Neural progenitor cell (in vitro differentiated cells): Measurements from ENCODE around the gene NEU4. TPM values are rescaled to one million over a fixed set of nuclear protein-coding genes. Genes with fewer than 3 reads are reported as not detected.
"Not testable (repeated sequence)": the region's sequence is repeated elsewhere in the genome, so short reads cannot be mapped to it uniquely, and the experiment has no call there.

ENCODE experiments used
- DNase-seq: peaks from one replicate; pipeline ENCODE4 v3.0.0-alpha.2; 2016; ENCODE audit warnings: low spot score
- H2AFZ ChIP-seq: fragments of 200-600 bp; sonication (generic); replicated peaks from 2 replicates; pipeline ENCODE4 v1.6.1; 2016; ENCODE audit warnings: antibody characterized with exemption
- H3F3A ChIP-seq: fragments of 200-600 bp; sonication (generic); 2 replicates; pipeline ENCODE4 v1.6.1; 2016; ENCODE audit warnings: antibody characterized with exemption, low read depth
- H3K27ac ChIP-seq: fragments of 200-600 bp; sonication (generic); 2 replicates; pipeline ENCODE4 v1.5.1; 2016; ENCODE audit warnings: mild to moderate bottlenecking
- H3K27me3 ChIP-seq: fragments of 200-600 bp; sonication (generic); 2 replicates; pipeline ENCODE4 v1.6.1; 2016; ENCODE audit warnings: mild to moderate bottlenecking, moderate library complexity
- H3K36me3 ChIP-seq: fragments of 200-600 bp; sonication (generic); 2 replicates; pipeline ENCODE4 v1.5.1; 2016
- H3K4me1 ChIP-seq: fragments of 200-600 bp; sonication (generic); 2 replicates; pipeline ENCODE4 v1.6.1; 2016; ENCODE audit warnings: mixed run types
- H3K4me2 ChIP-seq: fragments of 200-600 bp; sonication (generic); 2 replicates; pipeline ENCODE4 v1.6.1; 2016
- H3K4me3 ChIP-seq: fragments of 200-600 bp; sonication (generic); 2 replicates; pipeline ENCODE4 v1.5.1; 2016
- H3K79me2 ChIP-seq: fragments of 200-600 bp; sonication (generic); 2 replicates; pipeline ENCODE4 v1.6.1; 2016; ENCODE audit warnings: low read depth
- H3K9ac ChIP-seq: fragments of 200-600 bp; sonication (generic); 2 replicates; pipeline ENCODE4 v1.6.1; 2016
- H3K9me3 ChIP-seq: fragments of 200-600 bp; sonication (generic); 2 replicates; pipeline ENCODE4 v1.5.1; 2016; ENCODE audit warnings: low read depth
- H4K20me1 ChIP-seq: fragments of 200-600 bp; sonication (generic); 2 replicates; pipeline ENCODE4 v1.6.1; 2016; ENCODE audit warnings: low read depth
- H3K27ac Mint-ChIP-seq: 3 replicates; pipeline ENCODE4 v1.8.0; 2021; ENCODE audit warnings: mixed read lengths
- H3K27me3 Mint-ChIP-seq: 2 replicates; pipeline ENCODE4 v1.8.0; 2022; ENCODE audit warnings: low read depth, mild to moderate bottlenecking, inconsistent platforms, moderate library complexity, mixed read lengths; ENCODE audit not compliant: insufficient read depth
- H3K36me3 Mint-ChIP-seq: 3 replicates; pipeline ENCODE4 v1.8.0; 2021; ENCODE audit warnings: mixed read lengths
- H3K4me1 Mint-ChIP-seq: 3 replicates; pipeline ENCODE4 v1.8.0; 2021; ENCODE audit warnings: mixed read lengths
- H3K4me3 Mint-ChIP-seq: 3 replicates; pipeline ENCODE4 v1.8.0; 2021; ENCODE audit warnings: mild to moderate bottlenecking, moderate library complexity, mixed read lengths
- H3K9me3 Mint-ChIP-seq: 3 replicates; pipeline ENCODE4 v1.8.0; 2020; ENCODE audit warnings: mixed read lengths
- CTCF ChIP-seq: fragments of 200-600 bp; sonication (generic); IDR thresholded peaks from 2 replicates; pipeline ENCODE4 v1.5.1; 2017; ENCODE audit warnings: antibody characterized with exemption, mild to moderate bottlenecking
- EZH2 ChIP-seq: fragments of 200-600 bp; sonication (generic); IDR thresholded peaks from 2 replicates; pipeline ENCODE4 v1.6.1; 2017; ENCODE audit warnings: antibody characterized with exemption, mild to moderate bottlenecking, moderate library complexity
- EZH2phosphoT487 ChIP-seq: fragments of 200-600 bp; sonication (generic); IDR thresholded peaks from 2 replicates; pipeline ENCODE4 v1.6.1; 2017; ENCODE audit warnings: antibody characterized with exemption
- total RNA-seq: library from RNA; depleted of rRNA; stranded (reverse); fragments of >200 nt; gene quantifications from 2 replicates; pipeline ENCODE4 v1.2.3, GENCODE V29; 2015; ENCODE audit warnings: low replicate concordance

NEU4 gene
- total RNA-seq, 1 donor from 2014 or later = not detected

- DNase-seq = no peak
- H3K4me3 Mint-ChIP-seq = no peak overlapping the region
- peaks cover 4% of the 10 kb centered on the region for H3K27me3 Mint-ChIP-seq
- no peaks in the 10 kb centered on the region for H3K27me3 ChIP-seq
- H3K9me3 ChIP-seq = peaks cover 9% of the 10 kb centered on the region
- TF ChIP-seq CTCF = no peak
- no peak for TF ChIP-seq EZH2phosphoT487
- TF ChIP-seq EZH2 = no peak
- H3K27ac ChIP-seq = no peak overlapping the region
- no peak overlapping the region for H3K9ac ChIP-seq
- H2AFZ ChIP-seq = no peak overlapping the region
- H3K79me2 ChIP-seq = no peaks in the 10 kb centered on the region
- no peak overlapping the region for H3K27ac Mint-ChIP-seq
- no peak overlapping the region for H3K4me2 ChIP-seq
- no peak overlapping the region for H3K4me3 ChIP-seq
- no peaks in the 10 kb centered on the region for H3F3A ChIP-seq
- no peaks in the 10 kb centered on the region for H3K36me3 Mint-ChIP-seq
- no peaks in the 10 kb centered on the region for H3K4me1 Mint-ChIP-seq
- H3K36me3 ChIP-seq = no peaks in the 10 kb centered on the region
- H3K9me3 Mint-ChIP-seq = peaks cover 45% of the 10 kb centered on the region
- no peaks in the 10 kb centered on the region for H4K20me1 ChIP-seq
- H3K4me1 ChIP-seq = no peaks in the 10 kb centered on the region
These were observed 20.9 kb upstream of the NEU4 start for GRCh38 chr2:241788135-241788534.

- DNase-seq = no peak
- H3K27me3 ChIP-seq = no peaks in the 10 kb centered on the region
These were observed 20.4 kb upstream of the NEU4 start for GRCh38 chr2:241788572-241788971.

GRCh38 chr2:241791385-241791784, 17.6 kb upstream of the NEU4 start:
- not testable (repeated sequence) for H3K27ac ChIP-seq, H3K27me3 ChIP-seq, H3F3A ChIP-seq, H3K4me1 Mint-ChIP-seq, H3K9ac ChIP-seq, H3K36me3 Mint-ChIP-seq, H3K27me3 Mint-ChIP-seq, H3K4me3 ChIP-seq, H3K79me2 ChIP-seq, H4K20me1 ChIP-seq, H3K36me3 ChIP-seq, H2AFZ ChIP-seq, H3K9me3 ChIP-seq, DNase-seq, H3K4me3 Mint-ChIP-seq, H3K27ac Mint-ChIP-seq, H3K4me2 ChIP-seq, H3K4me1 ChIP-seq
- peaks cover 45% of the 10 kb centered on the region for H3K9me3 Mint-ChIP-seq

More at GRCh38 chr2:241788572-241788971, 20.4 kb upstream of the NEU4 start:
- H3K27ac ChIP-seq = no peak overlapping the region
- H3K36me3 ChIP-seq = no peaks in the 10 kb centered on the region
- H2AFZ ChIP-seq = no peak overlapping the region
- peaks cover 2% of the 10 kb centered on the region for H3K36me3 Mint-ChIP-seq
- H3K27me3 Mint-ChIP-seq = peaks cover 7% of the 10 kb centered on the region
- no peak overlapping the region for H3K27ac Mint-ChIP-seq
- H3K9ac ChIP-seq = no peak overlapping the region
- no peak overlapping the region for H3K4me3 ChIP-seq
- no peak overlapping the region for H3K4me3 Mint-ChIP-seq
- no peaks in the 10 kb centered on the region for H3K79me2 ChIP-seq
- no peaks in the 10 kb centered on the region for H3F3A ChIP-seq
- no peaks in the 10 kb centered on the region for H3K4me1 ChIP-seq
- H3K9me3 ChIP-seq = peaks cover 9% of the 10 kb centered on the region
- TF ChIP-seq EZH2 (no peak), CTCF (no peak), EZH2phosphoT487 (no peak)
- H4K20me1 ChIP-seq = no peaks in the 10 kb centered on the region
- peaks cover 47% of the 10 kb centered on the region for H3K9me3 Mint-ChIP-seq
- no peaks in the 10 kb centered on the region for H3K4me1 Mint-ChIP-seq
- H3K4me2 ChIP-seq = no peak overlapping the region

GRCh38 chr2:241793385-241793784, 15.6 kb upstream of the NEU4 start:
- Histone ChIP-seq H3K27ac (no peak overlapping the region), H3K9ac (no peak overlapping the region), H3F3A (no peaks in the 10 kb centered on the region), H3K4me1 (no peaks in the 10 kb centered on the region), H3K27me3 (no peaks in the 10 kb centered on the region), H3K4me2 (no peak overlapping the region), H3K9me3 (peaks cover 9% of the 10 kb centered on the region), H3K79me2 (no peaks in the 10 kb centered on the region), H3K36me3 (no peaks in the 10 kb centered on the region), H4K20me1 (no peaks in the 10 kb centered on the region), H2AFZ (no peak overlapping the region), H3K4me3 (no peak overlapping the region)
- Mint-ChIP-seq H3K36me3 (peaks cover 2% of the 10 kb centered on the region), H3K27me3 (peaks cover 6% of the 10 kb centered on the region), H3K27ac (peak overlapping the region; percentile 27), H3K4me1 (no peaks in the 10 kb centered on the region), H3K9me3 (peaks cover 28% of the 10 kb centered on the region), H3K4me3 (no peak overlapping the region)
- TF ChIP-seq EZH2phosphoT487 (no peak), EZH2 (no peak), CTCF (no peak)
- no peak for DNase-seq
